ENCODE data around the gene DUOX2. TPM values are rescaled to one million over a fixed set of nuclear protein-coding genes. Genes with fewer than 3 reads are reported as not detected.

DUOX2 gene
- total and polyA plus RNA-seq, 9 donors = 0.05 to 1.6 (median 0.63) TPM

- Histone ChIP-seq H3K4me1 (ENCODE audit: insufficient read depth) (peaks cover 2% of the 10 kb centered on the region), H3K36me3 (no peaks in the 10 kb centered on the region), H3K9me3 (no peaks in the 10 kb centered on the region), H3K27me3 (no peaks in the 10 kb centered on the region), H3K27ac (no peak overlapping the region), H3K4me3 (no peak overlapping the region)
- TF ChIP-seq POLR2A (IDR thresholded peaks at IDR 0.05) = no peak
- no peak for TF ChIP-seq EP300 (IDR thresholded peaks at IDR 0.05)
- TF ChIP-seq, protein P1, sequence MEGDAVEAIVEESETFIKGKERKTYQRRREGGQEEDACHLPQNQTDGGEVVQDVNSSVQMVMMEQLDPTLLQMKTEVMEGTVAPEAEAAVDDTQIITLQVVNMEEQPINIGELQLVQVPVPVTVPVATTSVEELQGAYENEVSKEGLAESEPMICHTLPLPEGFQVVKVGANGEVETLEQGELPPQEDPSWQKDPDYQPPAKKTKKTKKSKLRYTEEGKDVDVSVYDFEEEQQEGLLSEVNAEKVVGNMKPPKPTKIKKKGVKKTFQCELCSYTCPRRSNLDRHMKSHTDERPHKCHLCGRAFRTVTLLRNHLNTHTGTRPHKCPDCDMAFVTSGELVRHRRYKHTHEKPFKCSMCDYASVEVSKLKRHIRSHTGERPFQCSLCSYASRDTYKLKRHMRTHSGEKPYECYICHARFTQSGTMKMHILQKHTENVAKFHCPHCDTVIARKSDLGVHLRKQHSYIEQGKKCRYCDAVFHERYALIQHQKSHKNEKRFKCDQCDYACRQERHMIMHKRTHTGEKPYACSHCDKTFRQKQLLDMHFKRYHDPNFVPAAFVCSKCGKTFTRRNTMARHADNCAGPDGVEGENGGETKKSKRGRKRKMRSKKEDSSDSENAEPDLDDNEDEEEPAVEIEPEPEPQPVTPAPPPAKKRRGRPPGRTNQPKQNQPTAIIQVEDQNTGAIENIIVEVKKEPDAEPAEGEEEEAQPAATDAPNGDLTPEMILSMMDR (IDR thresholded peaks at IDR 0.05) = no peak
- intact Hi-C loops (cut with DNase I) = no loop called here
- 6 to 18% (median 12%) methylated on average over 61 to 65 of the region's 65 CpGs for WGBS, 3 donors
- no peak for DNase-seq
Measured at GRCh38 chr15:45116482-45117307, 2.7 kb upstream of the DUOX2 start.

DNA sequence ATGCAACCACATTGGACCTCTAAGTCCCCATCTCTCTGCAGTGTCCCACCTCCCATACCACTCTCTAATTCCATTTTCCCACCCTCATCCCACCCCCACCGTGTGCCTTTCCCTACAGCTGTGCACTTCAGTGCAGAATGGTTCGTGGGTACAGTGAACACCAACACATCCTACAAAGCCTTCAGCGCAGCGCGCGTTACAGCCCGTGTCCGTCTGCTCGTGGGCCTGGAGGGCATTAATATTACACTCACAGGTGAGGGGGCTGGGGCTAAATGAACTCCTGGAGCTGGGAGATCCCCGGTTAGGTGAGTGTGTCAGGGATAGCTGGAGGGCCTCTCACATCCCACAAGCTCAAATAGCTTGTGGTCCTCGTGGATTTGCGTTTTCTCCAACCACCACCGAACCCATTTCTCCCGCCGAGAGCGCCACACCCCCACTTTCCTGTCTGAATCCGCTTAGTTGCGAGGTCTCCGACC, 2.1 kb upstream of the DUOX2 start:
- Histone ChIP-seq H3K4me1 (ENCODE audit: insufficient read depth) (peaks cover 2% of the 10 kb centered on the region), H3K4me3 (no peak overlapping the region), H3K36me3 (no peaks in the 10 kb centered on the region), H3K9me3 (no peaks in the 10 kb centered on the region), H3K27ac (no peak overlapping the region), H3K27me3 (no peaks in the 10 kb centered on the region)
- 32 to 49% (median 40%) methylated on average over 19 of the region's 19 CpGs for WGBS, 3 donors
- TF ChIP-seq EP300 (IDR thresholded peaks at IDR 0.05) = no peak
- TF ChIP-seq, protein P1 (IDR thresholded peaks at IDR 0.05) = no peak
- TF ChIP-seq POLR2A (IDR thresholded peaks at IDR 0.05) = no peak
- DNase-seq = no peak
- intact Hi-C loops (cut with DNase I) = no loop called here

- Histone ChIP-seq H3K4me3 (no peak overlapping the region), H3K27me3 (no peaks in the 10 kb centered on the region), H3K36me3 (no peaks in the 10 kb centered on the region), H3K9me3 (no peaks in the 10 kb centered on the region), H3K27ac (no peak overlapping the region), H3K4me1 (ENCODE audit: insufficient read depth) (peaks cover 2% of the 10 kb centered on the region)
- DNase-seq = no peak
- TF ChIP-seq EP300 (IDR thresholded peaks at IDR 0.05) (no peak), POLR2A (IDR thresholded peaks at IDR 0.05) (no peak)
- TF ChIP-seq, protein P1 (IDR thresholded peaks at IDR 0.05) = no peak
- WGBS, 3 donors = 59 to 69% (median 62%) methylated on average over 7 of the region's 7 CpGs
- intact Hi-C loops (cut with DNase I) = no loop called here
Measured at GRCh38 chr15:45115312-45115820, 1.4 kb upstream of the DUOX2 start.

DNA sequence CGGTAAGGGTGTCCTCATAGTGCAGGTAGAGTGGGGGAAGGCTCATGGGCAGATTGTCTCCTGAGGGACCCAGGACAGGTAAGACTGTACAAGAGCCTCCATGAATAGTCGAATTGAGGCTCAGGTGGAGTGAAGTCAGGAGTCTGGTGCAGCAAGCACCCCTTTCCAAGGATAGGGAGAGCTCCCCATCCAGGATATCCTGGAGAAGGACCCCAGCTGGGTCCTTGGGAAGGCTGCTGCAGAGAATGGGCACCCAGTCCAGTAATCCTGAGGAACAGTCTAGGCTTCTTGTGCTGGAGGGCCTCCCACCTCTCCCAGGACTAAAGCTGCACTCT, 746 bp upstream of the DUOX2 start:
- intact Hi-C loops (cut with DNase I) = no loop called here
- Histone ChIP-seq H3K27me3 (no peaks in the 10 kb centered on the region), H3K9me3 (no peaks in the 10 kb centered on the region), H3K4me1 (ENCODE audit: insufficient read depth) (peaks cover 2% of the 10 kb centered on the region), H3K36me3 (no peaks in the 10 kb centered on the region), H3K27ac (no peak overlapping the region), H3K4me3 (no peak overlapping the region)
- 5 to 20% (median 10%) methylated on average over 2 of the region's 2 CpGs for WGBS, 3 donors
- no peak for DNase-seq
- TF ChIP-seq, protein P1 (IDR thresholded peaks at IDR 0.05) = no peak
- TF ChIP-seq EP300 (IDR thresholded peaks at IDR 0.05) (no peak), POLR2A (IDR thresholded peaks at IDR 0.05) (no peak)

Measured in ovary (tissue), 9 donors.